Islet precursor cell (in vitro differentiated cells): Measurements from ENCODE around the gene FAM72C.
"Not testable (repeated sequence)": the region's sequence is repeated elsewhere in the genome, so short reads cannot be mapped to it uniquely, and the experiment has no call there.

Source experiments
- DNase-seq: peaks from one replicate; pipeline ENCODE4 v3.0.0-alpha.2; 2018

FAM72C gene

DNA sequence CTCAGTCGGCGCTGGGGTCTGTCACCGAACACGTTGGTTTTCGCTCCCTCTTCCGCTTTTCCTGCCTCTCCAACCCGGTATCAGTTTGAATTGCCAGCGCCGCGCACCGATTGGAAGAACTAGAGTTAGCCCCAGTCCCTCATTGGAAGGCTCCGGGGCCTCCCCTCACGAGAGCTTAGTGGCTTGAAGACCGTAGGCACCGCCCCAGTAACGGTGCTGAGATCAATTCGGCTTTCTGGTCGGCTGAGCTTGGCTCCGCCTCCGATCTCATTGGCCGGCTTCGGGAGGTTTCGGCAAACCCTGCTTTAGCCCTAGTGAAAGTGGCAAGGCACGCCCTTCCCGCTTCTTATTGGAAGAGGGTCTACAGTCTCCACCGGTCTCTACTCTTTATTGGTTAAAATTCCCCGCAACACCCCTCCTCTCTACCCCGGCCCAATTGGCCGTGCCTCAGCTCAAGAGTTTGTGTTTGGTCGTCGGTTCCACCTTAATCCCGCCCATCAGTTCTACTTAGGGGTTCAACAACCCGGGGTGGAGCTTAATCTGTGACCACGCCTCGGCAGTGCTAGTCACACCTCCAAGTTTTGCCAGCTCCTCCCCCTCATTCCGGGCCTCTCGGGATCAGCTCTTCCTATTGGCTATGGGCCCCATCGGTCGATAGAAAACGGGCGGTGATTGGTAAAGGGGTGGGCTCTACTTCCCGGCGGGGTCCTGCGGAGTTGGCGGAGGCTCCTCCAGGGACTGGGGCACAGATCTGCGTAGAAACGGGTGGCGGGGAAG, at the start of gene FAM72C:
FAM72C (minus strand) TSS at position 63 of the 777 bp plus-strand sequence. CDS start 845 bp downstream, outside the sequence.
- not testable (repeated sequence) for DNase-seq

- not testable (repeated sequence) for DNase-seq
These were observed 48.4 kb upstream of the FAM72C start for GRCh38 chr1:144020001-144020738.

DNA sequence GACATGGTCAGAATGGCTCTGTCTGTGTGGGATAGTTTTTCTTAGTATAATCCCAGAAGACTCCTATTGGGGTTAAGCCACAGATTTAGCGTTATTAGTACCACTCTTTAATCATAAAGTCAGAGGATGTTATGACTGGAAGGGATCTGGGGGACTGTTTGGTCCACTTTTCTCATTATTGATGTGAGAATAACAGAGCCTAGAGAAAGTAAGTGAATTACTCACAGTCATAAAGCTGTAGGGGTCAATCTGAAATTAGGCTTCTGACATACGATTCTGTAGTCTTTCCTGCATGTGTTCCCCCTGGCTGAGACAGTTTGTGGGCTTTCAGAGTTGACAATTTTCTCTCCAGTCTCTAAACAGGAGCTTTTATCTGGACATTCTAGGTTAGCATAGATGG, 47.3 kb upstream of the FAM72C start:
- DNase-seq: not testable (repeated sequence)

- not testable (repeated sequence) for DNase-seq
These were observed 43.6 kb upstream of the FAM72C start for GRCh38 chr1:144015180-144015966.

DNA sequence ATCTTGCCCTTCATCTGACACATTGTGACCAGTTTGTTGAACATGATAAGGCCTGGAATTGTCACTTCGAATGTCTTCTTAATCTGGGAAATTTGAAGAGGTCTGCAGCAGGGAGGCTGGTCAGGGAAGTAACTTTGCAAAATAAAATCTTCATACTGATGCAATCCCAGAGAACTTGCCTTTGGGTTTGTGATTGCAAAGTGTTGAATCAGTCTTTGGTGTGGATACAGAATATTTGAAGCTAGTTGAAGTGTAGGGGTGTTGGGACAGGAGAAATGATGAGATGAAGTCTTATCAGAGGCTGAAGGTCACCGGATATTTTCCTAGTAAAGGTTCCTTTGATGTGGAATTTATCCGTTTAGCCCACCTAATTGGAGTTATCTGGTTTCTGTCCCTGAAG, 42.7 kb upstream of the FAM72C start:
- not testable (repeated sequence) for DNase-seq

DNA sequence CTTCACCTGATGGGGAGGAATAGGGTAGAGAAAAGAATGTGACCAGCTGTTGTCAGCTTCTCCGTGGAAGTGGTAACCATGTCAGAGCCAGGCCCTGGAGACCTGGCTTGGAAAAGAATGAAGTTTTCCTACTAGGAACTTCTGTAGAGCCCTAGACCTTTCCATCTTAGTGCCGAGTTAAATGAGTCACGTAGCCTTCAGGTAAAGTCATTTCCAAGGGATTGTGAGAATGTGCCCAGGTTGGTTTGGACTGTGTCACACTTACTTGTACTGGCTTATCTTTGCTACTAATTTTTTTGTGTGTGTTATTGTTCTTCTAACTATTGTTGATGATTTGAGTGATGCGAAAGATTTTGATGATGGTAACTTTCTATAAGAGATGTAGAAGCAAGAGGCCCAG, 42.3 kb upstream of the FAM72C start:
- DNase-seq: not testable (repeated sequence)

GRCh38 chr1:144012168-144012733, 40.5 kb upstream of the FAM72C start:
- not testable (repeated sequence) for DNase-seq

DNA sequence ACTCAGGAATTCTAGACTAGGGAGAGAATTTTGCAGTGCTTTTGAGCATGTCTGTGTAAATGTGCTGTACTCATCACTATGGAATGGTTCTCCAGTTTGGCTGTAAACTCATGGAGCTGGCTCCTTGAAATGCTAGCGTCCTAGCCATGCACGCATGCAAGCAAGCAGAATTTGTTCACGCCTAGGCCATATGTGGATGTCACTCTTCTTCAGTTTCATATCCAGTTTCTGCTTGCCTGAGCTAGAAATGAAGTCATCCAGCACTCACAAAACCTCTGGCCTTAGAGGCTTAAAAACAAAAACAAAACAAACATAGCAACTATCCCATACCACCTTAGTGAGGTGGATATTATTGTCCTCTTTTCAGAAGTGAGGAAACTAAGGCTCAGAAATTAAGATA, 37.6 kb upstream of the FAM72C start:
- DNase-seq: not testable (repeated sequence)

GRCh38 chr1:144004259-144004658, 32.5 kb upstream of the FAM72C start:
- not testable (repeated sequence) for DNase-seq

DNA sequence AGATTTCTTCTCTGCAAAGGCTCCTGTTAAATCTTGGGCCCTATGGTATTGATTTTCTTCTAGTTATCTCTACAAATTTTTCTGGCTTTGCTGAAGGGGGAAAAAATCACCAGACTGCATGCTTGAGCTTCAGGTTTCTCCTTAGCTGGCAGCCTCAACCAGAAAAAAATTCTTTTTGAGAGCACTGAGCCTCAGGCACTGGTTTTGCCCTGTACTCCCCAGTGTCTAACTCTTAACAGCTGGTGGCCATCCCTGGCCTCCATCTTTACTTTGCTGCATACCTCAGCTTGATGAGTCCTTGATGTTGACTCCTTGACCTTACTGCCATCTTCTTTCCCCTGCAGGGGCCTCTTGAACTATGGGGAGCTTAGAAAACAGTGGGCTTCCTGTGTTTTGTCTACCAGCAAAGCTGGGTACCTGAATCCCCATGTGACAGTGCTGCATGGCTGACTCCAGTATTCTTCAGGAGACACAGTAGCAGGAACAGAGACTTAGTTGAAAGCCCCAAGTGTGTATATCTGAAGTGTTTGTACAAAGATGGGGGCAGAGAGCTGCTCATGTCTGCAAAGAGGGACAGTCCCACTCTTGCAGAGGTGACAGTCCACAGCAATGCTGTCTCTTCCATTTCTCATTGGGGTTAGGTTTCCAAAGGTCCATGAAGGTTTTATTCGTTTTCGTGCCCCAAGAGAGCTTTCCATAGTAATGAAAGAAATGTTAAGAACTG, 31.7 kb upstream of the FAM72C start:
- not testable (repeated sequence) for DNase-seq

- DNase-seq: peak; percentile 22
These were observed 30.5 kb upstream of the FAM72C start for GRCh38 chr1:144002141-144002881.

GRCh38 chr1:144001077-144001476, 29.3 kb upstream of the FAM72C start:
- not testable (repeated sequence) for DNase-seq

- DNase-seq: not testable (repeated sequence)
These were observed 24.2 kb upstream of the FAM72C start for GRCh38 chr1:143996020-143996419.

DNA sequence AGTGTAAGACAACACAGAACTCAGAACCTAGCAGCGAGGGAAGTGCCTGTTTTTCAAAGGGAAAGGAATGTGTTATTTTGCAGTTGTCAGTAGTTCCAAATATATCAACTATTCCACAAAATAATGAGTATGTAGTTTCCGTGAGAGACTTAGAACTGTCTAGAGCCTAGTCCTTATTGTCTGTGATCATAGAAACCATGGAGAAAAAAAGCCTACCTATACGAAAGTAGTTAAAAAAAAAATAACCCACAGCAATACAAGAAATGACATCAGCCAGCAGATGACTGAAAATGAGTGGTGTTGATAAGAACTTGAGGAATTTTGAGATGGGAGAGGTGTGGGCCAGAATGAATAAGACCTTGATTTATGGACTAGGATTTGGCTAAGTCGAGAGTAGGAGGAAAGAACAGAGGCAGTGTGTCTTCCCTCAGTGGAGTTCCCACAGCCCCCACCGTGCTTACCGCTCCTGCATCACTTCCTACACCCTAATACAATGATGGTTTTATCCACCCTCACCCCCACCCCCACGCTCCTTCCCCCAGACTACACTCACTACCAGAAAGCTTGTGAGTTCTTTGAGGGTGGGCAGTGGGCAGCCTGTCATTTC, 21.6 kb upstream of the FAM72C start:
- DNase-seq: not testable (repeated sequence)

DNA sequence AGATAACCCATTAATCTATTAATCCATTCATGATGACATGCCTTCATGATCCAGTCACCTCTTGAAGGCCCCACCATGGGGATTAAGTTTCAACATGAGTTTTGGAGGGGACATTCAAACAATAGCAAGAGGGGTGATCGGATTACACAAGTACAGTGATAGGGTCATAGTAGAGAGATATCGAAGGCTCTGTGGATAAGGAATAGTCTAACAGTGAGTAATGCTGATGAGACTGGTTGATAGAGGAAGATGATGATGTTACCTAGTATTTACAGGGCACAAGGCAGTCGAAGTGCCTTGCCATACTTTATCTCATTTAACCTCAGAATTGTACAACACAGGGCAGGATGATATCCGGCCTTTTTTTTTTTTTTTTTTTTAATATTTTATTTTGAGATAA, 18.9 kb upstream of the FAM72C start:
- DNase-seq: not testable (repeated sequence)

- not testable (repeated sequence) for DNase-seq
These were observed 17.9 kb upstream of the FAM72C start for GRCh38 chr1:143989719-143990118.

GRCh38 chr1:143989427-143989712, 17.6 kb upstream of the FAM72C start:
- DNase-seq: not testable (repeated sequence)

DNA sequence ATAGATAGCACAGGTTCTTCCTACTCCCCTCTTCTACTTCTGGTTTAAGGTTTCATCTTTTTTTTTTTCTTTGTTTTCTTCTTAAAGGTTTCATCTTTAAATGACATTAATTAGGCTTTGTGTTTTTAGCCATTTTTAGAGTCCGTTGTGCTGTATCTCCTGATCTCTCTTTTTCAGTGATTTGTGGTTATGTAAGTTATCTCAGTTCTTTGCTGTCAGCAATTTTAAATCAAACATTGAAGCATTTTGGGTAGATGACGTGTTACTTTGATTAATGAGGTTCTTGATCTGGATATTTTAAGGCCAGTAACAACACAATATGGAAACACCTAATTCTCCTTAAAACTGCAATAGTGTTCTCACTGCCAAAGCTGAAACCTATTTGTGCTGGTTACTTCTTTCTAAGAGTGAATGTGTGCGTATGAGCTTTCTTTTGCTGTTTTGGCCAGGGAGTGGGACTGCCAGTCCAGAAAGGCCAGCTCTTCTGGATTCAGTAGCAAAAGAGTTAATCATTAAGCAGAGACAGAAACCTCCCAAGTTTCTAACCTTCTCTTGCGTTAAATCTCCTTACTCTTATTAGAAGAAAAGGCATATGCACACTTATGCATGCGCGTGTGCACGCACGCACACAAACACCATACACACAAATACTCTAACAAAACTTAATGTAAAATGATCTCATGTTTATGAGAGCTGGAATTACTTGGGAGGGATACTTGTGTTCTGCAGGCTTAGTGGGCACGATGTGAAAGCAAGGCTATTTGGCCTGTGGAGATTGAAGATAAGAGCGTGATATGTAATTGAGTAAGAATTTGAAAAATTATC, 17.0 kb upstream of the FAM72C start:
- not testable (repeated sequence) for DNase-seq

GRCh38 chr1:143987868-143988267, 16.1 kb upstream of the FAM72C start:
- not testable (repeated sequence) for DNase-seq
